T-helper 17 cell (primary cell): ENCODE data around the gene KIAA1217. TPM values are rescaled to one million over a fixed set of nuclear protein-coding genes. Genes with fewer than 3 reads are reported as not detected.

Experiments used
- ATAC-seq: fragments of 150-1000 bp; cut with Tn5 transposase; 2 replicates; pipeline ENCODE4 v1.10.0; 2021; ENCODE audit warnings: mild to moderate bottlenecking, moderate library complexity
- DNase-seq, 3 donors: peaks; one replicate each; pipeline versions ENCODE4 v3.0.0 to v3.0.0-alpha.2; 2020 to 2021
- H3K9me3 ChIP-seq: one replicate; pipeline ENCODE4 v1.7.0; 2013; ENCODE audit warnings: low read length, mild to moderate bottlenecking; ENCODE audit not compliant: control insufficient read depth, poor library complexity, severe bottlenecking
- H3K27ac Mint-ChIP-seq: one replicate; pipeline ENCODE4 v1.8.0; 2022; ENCODE audit warnings: mild to moderate bottlenecking, moderate library complexity, mixed read lengths
- H3K27me3 Mint-ChIP-seq: one replicate; pipeline ENCODE4 v1.8.0; 2022; ENCODE audit warnings: mixed read lengths
- H3K36me3 Mint-ChIP-seq: one replicate; pipeline ENCODE4 v1.8.0; 2022; ENCODE audit warnings: low read depth, mixed read lengths
- H3K4me1 Mint-ChIP-seq: one replicate; pipeline ENCODE4 v1.8.0; 2022; ENCODE audit warnings: mild to moderate bottlenecking, mixed read lengths
- H3K4me3 Mint-ChIP-seq: one replicate; pipeline ENCODE4 v1.8.0; 2022; ENCODE audit warnings: mild to moderate bottlenecking, moderate library complexity, mixed read lengths
- total RNA-seq, 4 donors: library from RNA in 2 of 4; stranded (reverse) in 2 of 4; gene quantifications; one replicate each; pipeline ENCODE4 v1.2.3 and lab custom pipeline; 2022 to 2026

KIAA1217 gene
- total RNA-seq, 2 donors from 2014 or later: 0.39 to 0.85 TPM

GRCh38 chr10:24569330-24569796 is 360.4 kb downstream of the KIAA1217 start:
- no peaks in the 10 kb centered on the region for H3K9me3 ChIP-seq
- Mint-ChIP-seq H3K4me1 (no peaks in the 10 kb centered on the region), H3K36me3 (peaks cover 11% of the 10 kb centered on the region), H3K27me3 (peaks cover 55% of the 10 kb centered on the region), H3K27ac (no peak overlapping the region), H3K4me3 (no peak overlapping the region)
- ATAC-seq: no peak
- no peak for DNase-seq

DNA sequence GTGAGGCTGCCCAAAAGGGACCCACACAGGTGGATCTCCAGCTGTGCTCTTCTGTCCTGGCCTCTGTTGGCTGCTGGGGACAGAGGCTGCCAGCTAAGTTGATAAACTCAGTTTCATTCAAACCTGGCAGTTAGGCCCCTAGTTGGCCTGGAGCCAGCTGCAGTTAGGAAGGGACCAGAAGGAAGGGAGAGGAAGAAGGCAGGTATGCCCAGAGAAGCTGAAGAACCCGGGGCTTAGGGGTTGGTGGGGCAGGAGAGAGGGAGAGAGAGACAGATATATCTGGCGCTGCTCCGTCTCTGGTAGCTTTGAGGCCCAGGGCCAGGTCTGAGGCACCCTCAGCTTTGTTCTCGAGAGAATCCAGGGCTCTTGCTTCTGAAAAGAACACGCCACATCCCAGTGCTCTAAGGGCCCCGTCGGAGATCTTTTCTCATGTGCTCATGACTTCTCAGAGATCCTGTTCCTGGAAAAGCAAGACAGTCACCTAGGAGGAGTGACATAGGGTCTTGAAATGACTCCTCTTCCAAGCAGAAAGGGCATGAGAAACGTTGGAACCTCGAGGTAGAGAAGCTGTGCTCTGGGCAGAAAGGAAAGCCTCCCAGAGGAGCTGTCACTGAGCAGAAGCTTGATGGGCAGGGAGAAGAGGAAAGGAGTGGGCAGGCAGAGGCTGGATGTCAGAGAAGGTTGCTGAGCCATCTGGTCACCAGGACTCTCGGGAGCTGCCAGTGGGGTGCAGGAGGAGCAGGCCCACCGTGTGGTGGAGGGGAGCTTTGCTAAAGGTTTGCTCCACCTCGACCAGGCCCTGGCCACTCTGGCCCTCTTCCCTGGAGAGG is 361.1 kb downstream of the KIAA1217 start:
- no peaks in the 10 kb centered on the region for H3K4me1 Mint-ChIP-seq
- H3K9me3 ChIP-seq: no peaks in the 10 kb centered on the region
- DNase-seq (no peak), ATAC-seq (no peak)
- no peak overlapping the region for H3K4me3 Mint-ChIP-seq
- H3K27me3 Mint-ChIP-seq: peaks cover 62% of the 10 kb centered on the region
- peaks cover 9% of the 10 kb centered on the region for H3K36me3 Mint-ChIP-seq
- H3K27ac Mint-ChIP-seq: no peak overlapping the region

- Mint-ChIP-seq H3K36me3 (peaks cover 9% of the 10 kb centered on the region), H3K27ac (no peak overlapping the region), H3K4me1 (peaks cover 4% of the 10 kb centered on the region), H3K4me3 (no peak overlapping the region), H3K27me3 (peaks cover 67% of the 10 kb centered on the region)
- no peaks in the 10 kb centered on the region for H3K9me3 ChIP-seq
- no peak for DNase-seq
- no peak for ATAC-seq
These were observed 361.9 kb downstream of the KIAA1217 start for GRCh38 chr10:24570658-24571426.

GRCh38 chr10:24571870-24572450 is 363.0 kb downstream of the KIAA1217 start:
- no peak overlapping the region for H3K4me3 Mint-ChIP-seq
- no peak for ATAC-seq
- peaks cover 4% of the 10 kb centered on the region for H3K4me1 Mint-ChIP-seq
- H3K36me3 Mint-ChIP-seq: peaks cover 9% of the 10 kb centered on the region
- no peaks in the 10 kb centered on the region for H3K9me3 ChIP-seq
- H3K27me3 Mint-ChIP-seq: peaks cover 70% of the 10 kb centered on the region
- DNase-seq: no peak
- H3K27ac Mint-ChIP-seq: no peak overlapping the region

DNA sequence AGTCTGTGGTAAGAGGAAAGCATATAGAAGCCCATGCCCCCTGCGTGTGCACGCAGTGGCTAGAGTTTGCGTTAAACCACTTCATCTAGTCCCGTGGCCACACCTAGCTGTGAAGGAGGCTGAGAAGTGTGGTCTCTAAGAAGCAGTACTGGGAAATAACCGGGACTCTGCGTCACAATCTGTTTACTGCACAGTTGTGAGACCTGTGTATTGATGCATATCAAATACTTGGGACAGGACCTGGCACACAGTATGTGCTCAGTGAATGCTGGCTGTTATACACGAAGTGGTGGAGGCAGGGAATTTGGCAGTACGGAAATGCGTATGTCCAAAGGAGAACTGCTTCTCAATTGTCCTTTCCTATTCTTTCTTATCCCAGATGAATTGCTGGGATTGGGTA is 365.2 kb downstream of the KIAA1217 start:
- H3K27ac Mint-ChIP-seq: no peak overlapping the region
- no peak for DNase-seq
- no peak for ATAC-seq
- peaks cover 6% of the 10 kb centered on the region for H3K36me3 Mint-ChIP-seq
- peaks cover 63% of the 10 kb centered on the region for H3K27me3 Mint-ChIP-seq
- no peaks in the 10 kb centered on the region for H3K9me3 ChIP-seq
- no peak overlapping the region for H3K4me3 Mint-ChIP-seq
- H3K4me1 Mint-ChIP-seq: peaks cover 5% of the 10 kb centered on the region

GRCh38 chr10:24574578-24575155 is 365.7 kb downstream of the KIAA1217 start:
- no peaks in the 10 kb centered on the region for H3K9me3 ChIP-seq
- no peak overlapping the region for H3K4me3 Mint-ChIP-seq
- ATAC-seq (no peak), DNase-seq (no peak)
- H3K4me1 Mint-ChIP-seq: peaks cover 5% of the 10 kb centered on the region
- H3K27me3 Mint-ChIP-seq: peaks cover 58% of the 10 kb centered on the region
- H3K36me3 Mint-ChIP-seq: peaks cover 6% of the 10 kb centered on the region
- no peak overlapping the region for H3K27ac Mint-ChIP-seq

- ATAC-seq (no peak), DNase-seq (no peak)
- no peak overlapping the region for H3K27ac Mint-ChIP-seq
- H3K9me3 ChIP-seq: no peaks in the 10 kb centered on the region
- H3K27me3 Mint-ChIP-seq: peaks cover 49% of the 10 kb centered on the region
- no peak overlapping the region for H3K4me3 Mint-ChIP-seq
- peaks cover 6% of the 10 kb centered on the region for H3K36me3 Mint-ChIP-seq
- peaks cover 5% of the 10 kb centered on the region for H3K4me1 Mint-ChIP-seq
These were observed 366.6 kb downstream of the KIAA1217 start for GRCh38 chr10:24575481-24576002.

GRCh38 chr10:24579448-24579847 is 370.5 kb downstream of the KIAA1217 start:
- H3K27ac Mint-ChIP-seq: no peak overlapping the region
- no peak for DNase-seq
- no peaks in the 10 kb centered on the region for H3K36me3 Mint-ChIP-seq
- no peaks in the 10 kb centered on the region for H3K9me3 ChIP-seq
- no peak for ATAC-seq
- no peak overlapping the region for H3K4me3 Mint-ChIP-seq
- H3K4me1 Mint-ChIP-seq: peaks cover 5% of the 10 kb centered on the region
- peaks cover 21% of the 10 kb centered on the region for H3K27me3 Mint-ChIP-seq

- no peak for DNase-seq
- no peak overlapping the region for H3K27ac Mint-ChIP-seq
- H3K4me1 Mint-ChIP-seq: peaks cover 5% of the 10 kb centered on the region
- H3K9me3 ChIP-seq: no peaks in the 10 kb centered on the region
- ATAC-seq: no peak
- no peaks in the 10 kb centered on the region for H3K36me3 Mint-ChIP-seq
- peaks cover 16% of the 10 kb centered on the region for H3K27me3 Mint-ChIP-seq
- no peak overlapping the region for H3K4me3 Mint-ChIP-seq
These were observed 371.0 kb downstream of the KIAA1217 start for GRCh38 chr10:24579906-24580305.

DNA sequence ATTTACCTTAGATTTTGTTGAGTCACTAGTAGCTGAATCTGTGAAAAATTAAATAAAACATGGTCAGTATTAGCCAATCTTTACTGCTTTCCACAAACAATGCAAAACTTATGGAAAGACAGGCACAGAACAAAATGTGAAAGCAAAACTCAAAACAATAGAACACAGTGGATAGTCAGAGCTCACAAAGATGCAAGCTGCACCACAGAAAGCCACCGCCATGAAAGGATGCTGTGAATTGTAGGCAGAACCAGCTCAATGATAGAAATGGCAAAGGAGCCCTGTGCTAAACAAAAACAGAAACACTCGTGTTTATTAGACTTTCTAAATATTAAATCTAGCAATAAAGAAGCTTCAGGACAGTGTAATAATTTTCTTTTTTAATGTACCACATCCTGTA is 380.3 kb downstream of the KIAA1217 start:
- H3K27me3 Mint-ChIP-seq: no peaks in the 10 kb centered on the region
- no peak overlapping the region for H3K27ac Mint-ChIP-seq
- no peaks in the 10 kb centered on the region for H3K9me3 ChIP-seq
- no peak overlapping the region for H3K4me3 Mint-ChIP-seq
- peaks cover 3% of the 10 kb centered on the region for H3K4me1 Mint-ChIP-seq
- DNase-seq (no peak), ATAC-seq (no peak)
- H3K36me3 Mint-ChIP-seq: peaks cover 17% of the 10 kb centered on the region

DNA sequence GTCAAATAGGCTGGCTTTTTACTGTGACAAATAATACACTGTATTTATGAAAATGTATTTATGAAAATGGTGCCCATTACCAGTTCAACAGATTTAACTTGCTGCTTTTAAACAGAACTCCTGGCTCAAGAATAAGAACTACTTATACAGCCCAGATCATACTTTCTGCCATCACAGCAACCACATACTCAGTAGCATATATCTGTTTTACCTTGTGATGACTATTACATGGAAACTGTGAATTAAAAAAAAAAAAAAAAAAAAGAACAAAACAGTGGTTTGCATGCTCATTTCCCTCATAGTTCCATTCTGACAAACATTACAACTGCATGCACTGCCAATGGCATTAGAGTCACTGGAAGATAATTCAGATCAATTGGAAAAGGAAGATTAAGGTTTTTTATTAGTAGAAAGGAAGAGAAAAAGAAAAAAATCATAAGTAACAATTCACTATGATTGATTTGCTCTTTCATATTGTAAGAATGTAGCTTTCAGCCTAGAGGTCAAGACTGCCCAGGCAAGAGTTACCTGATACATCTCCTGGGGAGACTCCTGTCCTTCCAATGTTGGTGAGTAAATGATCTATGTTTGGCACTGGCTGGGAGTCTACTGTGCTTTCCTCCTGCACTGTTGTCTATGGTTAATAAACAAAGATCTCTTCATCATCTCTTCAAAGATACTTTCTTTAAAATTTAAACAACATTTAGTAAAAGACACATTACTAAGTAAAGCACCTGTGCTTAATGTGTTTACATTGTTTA is 381.9 kb downstream of the KIAA1217 start:
- ATAC-seq (no peak), DNase-seq (no peak)
- H3K27ac Mint-ChIP-seq: no peak overlapping the region
- H3K9me3 ChIP-seq: no peaks in the 10 kb centered on the region
- peaks cover 3% of the 10 kb centered on the region for H3K4me1 Mint-ChIP-seq
- H3K36me3 Mint-ChIP-seq: peaks cover 11% of the 10 kb centered on the region
- no peaks in the 10 kb centered on the region for H3K27me3 Mint-ChIP-seq
- H3K4me3 Mint-ChIP-seq: no peak overlapping the region

DNA sequence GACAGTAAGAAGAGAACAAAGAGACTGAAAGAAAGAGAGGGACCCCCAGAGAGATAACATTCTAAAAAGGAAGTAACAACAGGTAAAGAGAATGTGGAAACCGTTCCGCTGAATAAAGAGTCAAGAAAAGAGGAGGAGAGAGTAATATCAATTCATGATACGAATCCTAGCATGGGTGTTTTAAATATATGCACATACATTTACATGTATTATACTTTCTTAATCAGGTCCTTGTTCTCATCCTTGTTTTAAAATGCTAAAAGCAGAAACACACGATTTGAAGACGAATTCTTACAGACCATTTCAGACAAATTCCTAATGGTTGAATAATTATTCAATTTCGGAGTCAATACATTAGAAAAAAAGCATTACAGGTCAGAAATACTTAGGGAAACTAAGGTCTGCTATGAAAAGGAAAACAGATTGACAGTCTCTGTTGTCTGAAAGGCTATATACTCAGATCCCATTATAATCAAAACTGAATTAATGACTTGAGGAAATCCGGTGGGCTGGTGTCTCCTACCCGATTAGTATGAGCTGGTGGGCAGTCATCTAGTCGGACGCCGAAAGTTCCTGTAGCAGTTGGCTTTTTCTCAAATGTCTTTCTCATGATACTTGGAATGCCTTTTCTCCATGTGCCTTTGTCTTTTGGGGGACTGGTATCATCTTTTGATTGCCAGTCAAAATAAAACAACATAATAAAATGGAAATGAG is 387.4 kb downstream of the KIAA1217 start:
- H3K27ac Mint-ChIP-seq: no peak overlapping the region
- H3K27me3 Mint-ChIP-seq: no peaks in the 10 kb centered on the region
- peaks cover 4% of the 10 kb centered on the region for H3K36me3 Mint-ChIP-seq
- ATAC-seq (no peak), DNase-seq (no peak)
- peaks cover 3% of the 10 kb centered on the region for H3K4me1 Mint-ChIP-seq
- H3K4me3 Mint-ChIP-seq: no peak overlapping the region
- H3K9me3 ChIP-seq: no peaks in the 10 kb centered on the region
